Measurements from ENCODE around the gene PKD2L1.
A peak's percentile ranks its signal among the peaks of the same experiment; 100 is the strongest.
"Not testable (repeated sequence)": the region's sequence is repeated elsewhere in the genome, so short reads cannot be mapped to it uniquely, and the experiment has no call there.

The PKD2L1 gene

GRCh38 chr10:100330079-100330478 is at the start of gene PKD2L1:
TSS of gene PKD2L1 (minus strand) at chr10:100330228. CDS start at chr10:100330103, 125 bp downstream.
- DNase-seq = peak; percentile 14

GRCh38 chr10:100377830-100378229 is 47.8 kb upstream of the PKD2L1 start:
- no peak for DNase-seq

DNA sequence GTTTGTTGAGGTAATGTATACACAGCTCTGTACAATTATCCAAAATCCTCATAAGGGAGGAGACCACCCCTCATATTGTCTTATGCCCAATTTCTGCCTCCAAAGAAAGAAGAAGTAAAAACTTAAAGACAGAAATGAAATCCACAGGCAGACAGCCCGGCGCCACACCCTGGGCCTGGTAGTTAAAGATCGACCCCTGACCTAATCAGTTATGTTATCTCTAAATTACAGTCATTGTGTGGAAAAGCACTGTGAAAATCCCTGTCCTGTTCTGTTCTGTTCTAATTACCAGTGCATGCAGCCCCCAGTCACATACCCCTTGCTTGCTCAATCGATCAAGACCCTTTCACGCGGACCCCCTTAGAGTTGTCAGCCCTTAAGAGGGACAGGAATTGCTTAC is 46.6 kb upstream of the PKD2L1 start:
- not testable (repeated sequence) for DNase-seq

GRCh38 chr10:100374677-100375353 is 44.8 kb upstream of the PKD2L1 start:
- DNase-seq = not testable (repeated sequence)

GRCh38 chr10:100374200-100374655 is 44.2 kb upstream of the PKD2L1 start:
- no peak for DNase-seq

DNA sequence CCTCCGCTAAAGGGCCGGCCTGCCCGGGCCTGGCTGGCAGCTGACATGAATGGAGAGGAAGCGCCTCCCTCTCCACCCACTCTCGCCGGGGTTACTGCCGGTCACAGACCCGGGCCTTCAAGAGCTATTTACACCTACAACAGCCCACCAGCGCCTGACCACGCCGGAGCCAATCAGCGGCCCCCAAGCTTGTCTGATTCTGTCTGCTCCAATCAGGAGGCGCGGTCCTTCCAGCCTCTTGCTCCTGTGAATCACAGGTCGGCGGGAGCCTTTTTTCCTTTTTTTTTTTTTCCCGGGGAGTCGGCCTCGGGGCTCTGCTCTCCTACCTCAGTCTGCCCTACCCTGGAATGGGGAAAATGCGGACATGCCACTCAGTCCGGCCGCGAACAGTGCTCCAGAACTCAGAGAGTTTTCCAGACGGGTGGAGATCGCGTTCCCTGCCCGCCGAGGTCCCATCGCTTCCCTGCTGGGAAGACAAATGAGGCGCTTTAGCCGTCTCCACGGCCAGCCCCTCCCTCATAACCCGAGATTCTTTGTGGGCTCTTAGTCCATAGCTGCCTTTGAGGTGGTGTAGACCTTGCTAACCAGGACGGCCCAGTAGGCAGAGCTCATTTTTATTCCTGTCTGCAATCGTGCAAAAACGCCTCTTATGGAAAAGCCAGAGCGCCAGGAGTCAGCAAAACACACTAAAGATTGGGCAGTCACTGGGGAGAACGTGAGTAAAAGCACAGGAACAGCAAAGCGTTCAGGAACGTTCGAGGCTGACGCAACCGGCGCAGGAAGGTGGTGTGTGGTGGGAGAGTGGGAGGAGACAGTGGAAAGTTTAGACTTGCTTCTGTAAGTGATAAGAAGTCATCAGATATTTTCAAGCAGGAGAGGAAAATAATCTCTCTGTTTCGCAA is 43.5 kb upstream of the PKD2L1 start:
- peak; percentile 91 for DNase-seq

- no peak for DNase-seq
These were observed 42.6 kb upstream of the PKD2L1 start for GRCh38 chr10:100372415-100373297.

- DNase-seq = no peak
These were observed 41.5 kb upstream of the PKD2L1 start for GRCh38 chr10:100371482-100372027.

- no peak for DNase-seq
These were observed 40.9 kb upstream of the PKD2L1 start for GRCh38 chr10:100370714-100371481.

GRCh38 chr10:100368721-100369120 is 38.7 kb upstream of the PKD2L1 start:
- DNase-seq = no peak

DNA sequence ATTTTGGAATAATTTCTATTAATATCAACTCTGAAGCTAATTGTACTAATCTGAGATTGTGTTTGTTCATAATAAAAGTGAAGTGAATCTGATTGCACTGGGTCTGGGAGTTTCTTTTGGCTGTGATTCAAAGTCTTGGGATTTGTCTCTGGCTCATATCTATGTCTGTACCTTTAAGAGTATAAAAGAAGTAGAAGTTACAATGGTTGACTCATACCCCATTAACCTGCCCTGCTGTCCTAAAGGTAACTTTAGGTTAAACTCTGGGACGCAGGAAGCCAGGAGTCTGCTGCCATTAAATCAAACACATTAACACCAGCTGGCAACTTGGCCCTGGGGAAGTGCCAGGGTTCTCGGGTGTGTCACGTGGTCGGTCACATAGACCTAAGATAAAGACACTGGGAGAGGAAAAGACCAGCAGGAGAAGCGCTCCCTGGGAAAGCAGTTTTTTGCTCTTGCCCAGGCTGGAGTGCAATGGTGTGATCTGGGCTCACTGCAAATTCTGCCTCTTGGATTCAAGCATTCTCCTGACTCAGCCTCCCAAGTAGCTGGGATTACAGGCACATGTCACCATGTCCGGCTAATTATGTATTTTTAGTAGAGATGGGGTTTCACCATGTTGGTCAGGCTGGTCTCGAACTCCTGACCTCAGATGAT is 34.8 kb upstream of the PKD2L1 start:
- peak; percentile 62 for DNase-seq

GRCh38 chr10:100364175-100364574 is 34.1 kb upstream of the PKD2L1 start:
- no peak for DNase-seq

DNA sequence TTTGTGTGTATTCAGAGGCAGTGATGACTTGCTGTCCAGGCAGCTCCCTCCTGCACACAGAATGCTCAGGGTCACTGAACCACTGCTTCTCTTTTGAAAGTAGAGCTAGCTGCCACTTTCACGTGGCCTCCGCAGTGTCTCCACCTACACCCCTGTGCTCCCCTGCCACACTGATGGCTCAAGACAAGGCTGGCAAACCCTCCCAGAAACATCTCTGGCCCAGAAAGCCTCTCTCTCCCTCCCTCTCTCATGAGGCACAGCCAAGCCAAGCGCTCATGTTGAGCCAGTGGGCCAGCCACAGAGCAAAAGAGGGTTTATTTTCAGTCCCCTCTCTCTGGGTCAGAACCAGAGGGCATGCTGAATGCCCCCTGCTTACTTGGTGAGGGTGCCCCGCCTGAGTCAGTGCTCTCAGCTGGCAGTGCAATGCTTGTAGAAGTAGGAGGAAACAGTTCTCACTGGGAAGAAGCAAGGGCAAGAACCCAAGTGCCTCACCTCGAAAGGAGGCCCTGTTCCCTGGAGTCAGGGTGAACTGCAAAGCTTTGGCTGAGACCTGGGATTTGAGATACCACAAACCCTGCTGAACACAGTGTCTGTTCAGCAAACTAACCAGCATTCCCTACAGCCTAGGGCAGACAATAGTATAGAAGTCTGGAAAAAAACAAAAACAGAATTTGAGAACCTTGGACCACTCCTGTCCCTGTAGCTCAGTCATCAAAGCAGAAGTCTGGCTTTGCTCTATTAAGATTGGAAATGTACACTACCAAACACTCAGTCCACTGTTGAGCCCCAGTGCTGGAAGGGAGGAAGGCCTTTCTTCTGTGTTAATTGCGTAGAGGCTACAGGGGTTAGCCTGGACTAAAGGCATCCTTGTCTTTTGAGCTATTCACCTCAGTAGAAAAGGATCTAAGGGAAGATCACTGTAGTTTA is 32.8 kb upstream of the PKD2L1 start:
- no peak for DNase-seq

DNA sequence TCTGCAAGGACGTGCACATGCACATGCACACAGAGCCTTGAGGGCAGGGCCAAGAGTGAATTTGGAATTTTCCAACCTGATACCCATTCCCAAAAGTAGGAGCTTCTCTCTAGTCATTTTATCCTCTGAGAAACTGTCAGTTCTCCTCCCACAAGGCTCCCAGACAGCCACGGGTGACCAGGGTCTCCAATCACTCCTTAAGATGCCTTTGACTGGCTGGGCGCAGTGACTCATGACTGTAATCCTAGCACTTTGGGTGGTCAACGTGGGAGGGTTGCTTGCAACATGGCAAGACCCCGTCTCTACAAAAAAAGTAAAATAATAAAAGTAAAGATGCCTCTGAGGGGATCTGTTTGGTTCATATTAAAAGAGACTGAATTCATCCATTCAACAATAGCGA is 30.2 kb upstream of the PKD2L1 start:
- DNase-seq = no peak

DNA sequence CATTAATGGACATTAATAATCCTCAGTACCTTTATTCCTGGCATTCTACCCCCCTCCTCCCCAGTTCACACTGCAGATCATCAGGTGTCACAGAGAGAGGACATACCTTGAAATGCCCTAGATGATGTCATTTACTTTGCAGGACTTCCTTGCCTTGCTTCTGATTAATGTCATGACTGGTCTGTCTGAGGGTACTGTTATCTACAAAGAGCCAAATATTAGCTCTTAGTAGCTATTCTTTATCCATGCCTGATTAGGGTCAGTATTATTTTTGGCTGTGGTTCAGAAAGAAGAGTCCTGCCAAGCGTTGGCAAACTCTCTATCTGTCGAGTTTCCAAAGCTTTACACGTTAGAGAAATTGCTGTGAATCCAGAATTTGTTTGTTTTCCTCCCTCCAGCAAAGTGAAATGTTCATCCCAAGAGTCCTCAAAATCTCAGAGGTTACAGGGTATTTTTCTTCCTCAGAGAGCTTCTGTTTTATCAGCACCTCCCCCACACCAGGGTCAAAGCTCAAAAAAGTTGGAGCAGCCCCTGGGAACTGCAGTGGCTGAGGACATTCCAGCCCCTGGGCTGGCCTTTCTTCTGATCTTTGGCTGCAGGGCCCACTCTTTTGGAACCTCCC is 29.6 kb upstream of the PKD2L1 start:
- DNase-seq = no peak

DNA sequence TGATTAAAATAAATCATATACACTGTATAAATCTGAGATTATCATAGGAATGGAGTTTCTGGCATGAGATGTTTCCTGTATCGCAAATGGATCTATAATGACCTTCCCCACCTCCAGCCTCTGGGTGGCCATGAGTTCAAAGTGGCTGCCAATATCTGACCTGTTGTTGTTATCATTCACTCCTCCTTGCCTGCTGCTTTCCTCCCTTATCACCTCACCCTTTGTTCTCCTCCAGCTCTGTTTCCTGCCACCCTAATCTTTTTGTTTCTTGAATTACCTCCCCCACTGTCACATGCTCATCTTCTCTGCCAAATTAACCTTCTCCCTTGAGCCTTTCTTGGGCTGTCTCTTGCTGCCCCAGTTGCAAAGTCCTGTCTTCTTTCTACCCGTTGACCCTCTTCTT is 29.0 kb upstream of the PKD2L1 start:
- DNase-seq = no peak

DNA sequence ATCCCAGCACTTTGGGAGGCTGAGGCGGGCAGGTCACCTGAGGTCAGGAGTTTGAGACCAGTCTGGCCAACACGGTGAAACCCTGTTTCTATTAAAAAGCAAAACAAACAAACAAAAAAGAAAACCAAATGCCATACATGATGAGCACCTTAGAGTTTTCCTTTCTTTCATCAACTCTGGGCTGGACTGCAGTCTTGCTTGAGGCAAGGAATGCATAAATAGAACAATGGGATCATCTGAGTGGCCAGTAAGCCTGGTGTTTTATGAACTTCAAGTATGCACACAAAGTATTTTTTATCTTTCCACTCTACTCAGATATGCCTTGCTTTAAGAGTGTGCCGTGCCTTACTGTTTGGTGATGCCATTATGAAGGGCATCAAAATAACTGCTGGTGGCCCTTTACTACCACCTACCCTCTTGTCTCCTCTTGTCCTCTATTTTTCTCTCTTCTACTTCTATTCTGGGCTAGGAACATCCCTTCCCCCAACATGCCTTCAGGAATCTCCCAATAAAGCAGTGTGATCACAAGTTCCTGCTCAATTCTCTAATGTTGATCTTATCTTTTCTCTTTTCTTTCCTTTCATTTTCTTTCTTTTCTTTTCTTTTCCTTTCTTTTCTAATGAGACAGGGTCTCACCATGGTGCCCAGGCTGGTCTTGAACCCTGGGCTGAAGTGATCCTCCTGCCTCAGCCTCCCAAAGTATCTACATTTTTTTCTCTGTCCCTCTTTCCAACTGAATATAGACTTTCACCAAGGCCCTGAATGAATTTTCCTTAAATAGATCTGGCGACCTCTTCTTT is 27.2 kb upstream of the PKD2L1 start:
- no peak for DNase-seq

DNA sequence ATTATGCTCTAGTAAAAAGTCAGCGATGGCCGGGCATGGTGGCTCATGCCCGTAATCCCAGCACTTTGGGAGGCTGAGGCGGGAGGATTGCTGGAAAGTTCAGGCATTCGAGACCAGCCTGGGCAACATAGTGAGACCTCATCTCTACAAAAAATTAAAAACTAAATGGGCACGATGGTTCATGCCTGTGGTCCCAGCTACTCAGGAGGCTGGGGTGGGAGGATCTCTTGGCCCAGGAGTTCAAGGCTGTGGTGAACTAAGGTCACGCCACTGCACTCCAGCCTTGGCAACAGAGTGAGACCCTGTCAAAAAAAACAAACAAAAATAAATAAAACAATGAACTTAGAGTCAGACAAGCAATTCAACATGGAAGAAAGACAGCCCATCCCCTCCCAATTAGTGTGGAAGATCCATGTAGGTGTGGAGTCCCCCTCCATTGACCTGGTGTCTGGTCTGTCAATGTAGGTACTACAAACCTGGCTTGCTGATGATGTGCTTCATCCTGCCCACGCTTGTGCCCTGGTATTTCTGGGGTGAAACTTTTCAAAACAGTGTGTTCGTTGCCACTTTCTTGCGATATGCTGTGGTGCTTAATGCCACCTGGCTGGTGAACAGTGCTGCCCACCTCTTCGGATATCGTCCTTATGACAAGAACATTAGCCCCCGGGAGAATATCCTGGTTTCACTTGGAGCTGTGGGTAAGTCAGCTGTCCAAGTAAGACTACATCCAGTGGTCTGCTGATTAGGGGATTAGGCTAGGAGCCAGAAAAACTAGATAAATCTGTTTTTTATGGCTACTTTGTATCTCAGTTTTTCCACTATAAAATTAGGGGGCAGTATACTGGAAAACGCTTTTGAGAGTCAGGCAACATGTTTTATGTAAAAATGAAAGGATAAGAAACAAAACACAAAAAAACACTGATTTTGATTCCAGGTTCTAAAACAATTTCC is 26.3 kb upstream of the PKD2L1 start:
- no peak for DNase-seq
